Progenitor cell of endocrine pancreas (in vitro differentiated cells): Measurements from ENCODE around the gene TBC1D2B. TPM values are rescaled to one million over a fixed set of nuclear protein-coding genes. Genes with fewer than 3 reads are reported as not detected.

ENCODE experiments used
- DNase-seq: peaks from one replicate; pipeline ENCODE4 v3.0.0; 2021; ENCODE audit warnings: low spot score; ENCODE audit not compliant: unreplicated experiment
- H3K27ac Mint-ChIP-seq: 2 replicates; pipeline ENCODE4 v1.8.0; 2021; ENCODE audit warnings: mild to moderate bottlenecking, moderate library complexity, mixed read lengths
- H3K27me3 Mint-ChIP-seq: 2 replicates; pipeline ENCODE4 v1.8.0; 2021; ENCODE audit warnings: mixed read lengths
- H3K36me3 Mint-ChIP-seq: 2 replicates; pipeline ENCODE4 v1.8.0; 2022; ENCODE audit warnings: mixed read lengths; ENCODE audit not compliant: insufficient read depth
- H3K4me1 Mint-ChIP-seq: 2 replicates; pipeline ENCODE4 v1.8.0; 2021; ENCODE audit warnings: low read depth, mixed read lengths
- H3K4me3 Mint-ChIP-seq: 2 replicates; pipeline ENCODE4 v1.8.0; 2021; ENCODE audit warnings: low read depth, mild to moderate bottlenecking, moderate library complexity, mixed read lengths
- H3K9me3 Mint-ChIP-seq: 2 replicates; pipeline ENCODE4 v1.8.0; 2021; ENCODE audit warnings: low read depth, mixed read lengths
- CTCF ChIP-seq: fragments of 200-600 bp; sonication (generic); IDR thresholded peaks from one replicate; pipeline ENCODE4 v1.5.0; 2021; ENCODE audit warnings: antibody characterized with exemption, mild to moderate bottlenecking; ENCODE audit not compliant: unreplicated experiment
- total RNA-seq: library from RNA; stranded (reverse); gene quantifications from 2 replicates; pipeline ENCODE4 v1.2.1, GENCODE V29; 2021

TBC1D2B gene
- total RNA-seq, 1 donor from 2014 or later: 10.8 TPM

GRCh38 chr15:78024883-78025282 lies 52.6 kb downstream of the TBC1D2B start:
- Mint-ChIP-seq H3K36me3 (peaks cover 2% of the 10 kb centered on the region), H3K4me1 (peaks cover 10% of the 10 kb centered on the region), H3K4me3 (no peak overlapping the region), H3K27me3 (no peaks in the 10 kb centered on the region), H3K27ac (no peak overlapping the region), H3K9me3 (no peaks in the 10 kb centered on the region)
- no peak for DNase-seq
- TF ChIP-seq CTCF: no peak

GRCh38 chr15:78024519-78024870 lies 53.0 kb downstream of the TBC1D2B start:
- no peak overlapping the region for H3K27ac Mint-ChIP-seq
- no peaks in the 10 kb centered on the region for H3K9me3 Mint-ChIP-seq
- DNase-seq: no peak
- H3K27me3 Mint-ChIP-seq: no peaks in the 10 kb centered on the region
- H3K4me3 Mint-ChIP-seq: no peak overlapping the region
- no peak for TF ChIP-seq CTCF
- peaks cover 2% of the 10 kb centered on the region for H3K36me3 Mint-ChIP-seq
- H3K4me1 Mint-ChIP-seq: peaks cover 10% of the 10 kb centered on the region

- no peaks in the 10 kb centered on the region for H3K9me3 Mint-ChIP-seq
- no peak overlapping the region for H3K27ac Mint-ChIP-seq
- no peaks in the 10 kb centered on the region for H3K27me3 Mint-ChIP-seq
- no peak for TF ChIP-seq CTCF
- peaks cover 10% of the 10 kb centered on the region for H3K4me1 Mint-ChIP-seq
- DNase-seq: no peak
- H3K36me3 Mint-ChIP-seq: peaks cover 2% of the 10 kb centered on the region
- no peak overlapping the region for H3K4me3 Mint-ChIP-seq
These were observed 53.5 kb downstream of the TBC1D2B start for GRCh38 chr15:78023865-78024518.

- no peaks in the 10 kb centered on the region for H3K27me3 Mint-ChIP-seq
- H3K36me3 Mint-ChIP-seq: no peaks in the 10 kb centered on the region
- H3K27ac Mint-ChIP-seq: no peak overlapping the region
- TF ChIP-seq CTCF: no peak
- H3K4me3 Mint-ChIP-seq: no peak overlapping the region
- peaks cover 10% of the 10 kb centered on the region for H3K4me1 Mint-ChIP-seq
- no peak for DNase-seq
- H3K9me3 Mint-ChIP-seq: no peaks in the 10 kb centered on the region
These were observed 54.3 kb downstream of the TBC1D2B start for GRCh38 chr15:78023081-78023665.

GRCh38 chr15:78021761-78022160 lies 55.8 kb downstream of the TBC1D2B start:
- no peak for DNase-seq
- Mint-ChIP-seq H3K27me3 (no peaks in the 10 kb centered on the region), H3K36me3 (no peaks in the 10 kb centered on the region), H3K27ac (no peak overlapping the region), H3K4me1 (peaks cover 10% of the 10 kb centered on the region), H3K4me3 (no peak overlapping the region), H3K9me3 (no peaks in the 10 kb centered on the region)
- TF ChIP-seq CTCF: no peak
